ENCODE data around the gene COPG2.
"Not testable (repeated sequence)": the region's sequence is repeated elsewhere in the genome, so short reads cannot be mapped to it uniquely, and the experiment has no call there.

- TF ChIP-seq CTCF, POLR2A, POLR2AphosphoS5 (IDR thresholded peaks at IDR 0.05): not testable (repeated sequence)
These were observed 61.5 kb downstream of the COPG2 start for GRCh38 chr7:130607066-130607465.

Data from gastroesophageal sphincter (tissue), 3 donors.